Left kidney (tissue), 8 donors: Measurements from ENCODE around the gene AK9. TPM values are rescaled to one million over a fixed set of nuclear protein-coding genes. Genes with fewer than 3 reads are reported as not detected.
A peak's percentile ranks its signal among the peaks of the same experiment; 100 is the strongest.
"Not testable (repeated sequence)": the region's sequence is repeated elsewhere in the genome, so short reads cannot be mapped to it uniquely, and the experiment has no call there.

Experiments used
- DNase-seq: peaks from one replicate; pipeline ENCODE4 v3.0.0-alpha.2; 2013
- long read RNA-seq, 8 donors: transcript quantifications; one replicate each; lab custom pipeline, GENCODE V29; 2026
- polyA plus RNA-seq: library from polyadenylated mRNA; unstranded; fragments of 120-200 nt; gene quantifications from one replicate; pipeline ENCODE4 v1.2.1, GENCODE V29; 2013; ENCODE audit not compliant: insufficient read length

Gene AK9
- 17.9 TPM for polyA plus RNA-seq
- long read RNA-seq, donor 1, result 0 reads
- long read RNA-seq, donor 2, partial matches to known transcripts, result 0 of 2 reads
- long read RNA-seq, donor 2, other reads (novel, unspliced or antisense), result 0 of 2 reads
- long read RNA-seq, donor 3, partial matches to known transcripts, result 0 of 2 reads
- long read RNA-seq, donor 3, other reads (novel, unspliced or antisense), result 0 of 2 reads
- long read RNA-seq, donor 4, result 0 reads
- long read RNA-seq, donor 5, partial matches to known transcripts, result 0 of 1 reads
- long read RNA-seq, donor 5, other reads (novel, unspliced or antisense), result 0 of 1 reads
- long read RNA-seq, donor 6, result 0 reads
- long read RNA-seq, donor 7, partial matches to known transcripts, result 5 of 5 reads
- long read RNA-seq, donor 7, other reads (novel, unspliced or antisense), result 0 of 5 reads
- long read RNA-seq, donor 8, result 0 reads

- DNase-seq, result peak; percentile 93
These were observed at the start of gene AK9, which contains the start of gene FIG4 for GRCh38 chr6:109690737-109691621. Gene AK9, minus strand, starts transcription at chr6:109691202. Its CDS starts 15,457 bp downstream, at chr6:109675745. Gene FIG4, plus strand, starts transcription at chr6:109691296. Its CDS starts 140 bp downstream, at chr6:109691436.

GRCh38 chr6:109740787-109741186 is 49.8 kb upstream of the AK9 start:
- DNase-seq, result no peak

- no peak for DNase-seq
These were observed 48.7 kb upstream of the AK9 start for GRCh38 chr6:109739686-109740085.

- DNase-seq, result no peak
These were observed 47.7 kb upstream of the AK9 start for GRCh38 chr6:109738667-109739066.

GRCh38 chr6:109738255-109738654 is 47.3 kb upstream of the AK9 start:
- DNase-seq, result no peak

- DNase-seq, result no peak
These were observed 45.4 kb upstream of the AK9 start for GRCh38 chr6:109736273-109737025.

- not testable (repeated sequence) for DNase-seq
These were observed 34.2 kb upstream of the AK9 start for GRCh38 chr6:109725250-109725649.

- no peak for DNase-seq
These were observed 31.7 kb upstream of the AK9 start for GRCh38 chr6:109722564-109723254.

- no peak for DNase-seq
These were observed 31.0 kb upstream of the AK9 start for GRCh38 chr6:109722011-109722410.

- no peak for DNase-seq
These were observed 29.3 kb upstream of the AK9 start for GRCh38 chr6:109720311-109720710.

GRCh38 chr6:109718991-109719390 is 28.0 kb upstream of the AK9 start:
- no peak for DNase-seq

- no peak for DNase-seq
These were observed 27.0 kb upstream of the AK9 start for GRCh38 chr6:109717971-109718370.

- DNase-seq, result no peak
These were observed 24.6 kb upstream of the AK9 start for GRCh38 chr6:109715616-109716015.

- no peak for DNase-seq
These were observed 23.6 kb upstream of the AK9 start for GRCh38 chr6:109714611-109715010.

GRCh38 chr6:109714166-109714565 is 23.2 kb upstream of the AK9 start:
- no peak for DNase-seq

- DNase-seq, result no peak
These were observed 22.1 kb upstream of the AK9 start for GRCh38 chr6:109713097-109713496.

- not testable (repeated sequence) for DNase-seq
These were observed 17.1 kb upstream of the AK9 start for GRCh38 chr6:109708099-109708498.

- no peak for DNase-seq
These were observed 15.5 kb upstream of the AK9 start for GRCh38 chr6:109706513-109706912.

GRCh38 chr6:109705258-109705657 is 14.3 kb upstream of the AK9 start:
- DNase-seq, result peak; percentile 89

GRCh38 chr6:109702791-109703190 is 11.8 kb upstream of the AK9 start:
- DNase-seq, result no peak

GRCh38 chr6:109701774-109702173 is 10.8 kb upstream of the AK9 start:
- no peak for DNase-seq

GRCh38 chr6:109701221-109701620 is 10.2 kb upstream of the AK9 start:
- no peak for DNase-seq
